GM21360 (cell line): ENCODE results near the gene MRAP2.

Experiments used
- ATAC-seq: cut with Tn5 transposase; IDR thresholded peaks from one replicate; pipeline ENCODE4 v1.9.1; 2021; ENCODE audit warnings: mild to moderate bottlenecking, moderate library complexity; ENCODE audit not compliant: unreplicated experiment

MRAP2 gene

GRCh38 chr6:84033523-84034451 is at the start of gene MRAP2:
MRAP2 (plus strand) TSS chr6:84033772; CDS start chr6:84055319, 21,547 bp downstream.
- peak; percentile 59 for ATAC-seq

GRCh38 chr6:83984411-83984810 is 49.2 kb upstream of the MRAP2 start:
- no peak for ATAC-seq

DNA sequence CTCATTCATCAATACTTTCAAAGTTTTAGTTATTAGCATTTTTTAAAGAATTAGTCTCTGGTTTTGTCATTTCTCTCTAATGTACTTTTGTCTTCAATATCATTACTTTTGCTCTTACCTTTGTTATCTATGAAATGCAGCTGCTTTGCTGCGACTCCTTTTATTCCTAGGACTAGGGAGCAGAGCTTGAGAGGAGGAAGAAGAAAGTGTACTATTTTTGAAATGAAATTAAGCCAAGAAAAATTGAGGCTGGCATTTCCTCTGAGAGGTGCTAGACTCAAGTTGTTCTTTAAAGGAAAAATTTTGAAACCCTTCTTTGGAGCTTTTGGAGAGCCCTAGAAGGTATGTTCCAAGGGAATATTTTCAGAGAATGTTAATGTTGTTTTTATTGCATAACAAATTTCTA is 48.3 kb upstream of the MRAP2 start:
- no peak for ATAC-seq

GRCh38 chr6:83985715-83986114 is 47.9 kb upstream of the MRAP2 start:
- no peak for ATAC-seq

DNA sequence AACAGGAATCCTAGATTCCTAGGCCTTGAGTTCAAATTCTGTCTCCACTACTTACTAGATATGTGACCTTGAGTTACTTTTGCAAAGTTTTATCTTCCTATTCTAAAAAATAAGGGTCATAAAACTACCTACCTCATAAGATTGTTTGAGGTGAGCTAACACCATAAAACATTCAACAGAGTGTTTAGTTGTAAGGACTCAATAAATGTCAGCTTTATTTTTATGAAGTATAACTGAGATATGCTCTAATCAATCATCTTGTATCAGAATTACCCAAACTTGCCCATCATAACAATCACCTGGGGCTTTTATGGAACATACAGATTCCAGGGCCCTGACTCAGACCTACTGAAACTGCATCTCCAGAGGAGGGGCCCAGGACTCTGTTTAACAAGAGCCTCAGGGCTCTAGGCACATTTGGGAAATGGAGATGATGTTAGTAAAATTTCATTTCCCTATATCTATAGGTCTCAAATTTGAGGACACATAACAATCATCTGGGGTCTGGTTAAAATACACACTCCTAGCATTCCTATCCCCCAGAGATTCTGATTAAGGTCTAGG is 35.5 kb upstream of the MRAP2 start:
- ATAC-seq, result no peak

- ATAC-seq, result no peak
Measured at GRCh38 chr6:84001119-84001518, 32.5 kb upstream of the MRAP2 start.

- ATAC-seq, result no peak
Measured at GRCh38 chr6:84002226-84002625, 31.3 kb upstream of the MRAP2 start.

GRCh38 chr6:84003131-84003530 is 30.4 kb upstream of the MRAP2 start:
- ATAC-seq, result no peak

DNA sequence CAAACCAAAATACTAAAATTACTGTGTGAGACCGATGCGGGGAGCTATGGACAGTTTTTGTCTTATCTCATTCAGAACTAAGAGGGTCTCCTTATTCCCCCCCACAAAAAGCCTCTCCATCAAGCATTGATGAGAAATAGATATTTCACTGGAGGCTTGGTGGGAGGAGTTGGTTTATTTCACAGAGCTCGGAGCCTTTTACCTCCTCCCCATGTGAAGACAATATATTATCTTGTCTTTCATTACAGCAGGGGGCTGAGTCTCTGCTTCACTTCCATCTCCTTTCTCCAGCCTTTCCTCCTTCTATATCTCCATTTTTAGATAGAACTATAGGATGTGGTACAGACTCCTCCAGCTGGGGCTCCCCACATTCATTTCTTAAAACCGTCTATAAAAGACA is 29.9 kb upstream of the MRAP2 start:
- no peak for ATAC-seq

- ATAC-seq, result no peak
Measured at GRCh38 chr6:84007871-84008270, 25.7 kb upstream of the MRAP2 start.

DNA sequence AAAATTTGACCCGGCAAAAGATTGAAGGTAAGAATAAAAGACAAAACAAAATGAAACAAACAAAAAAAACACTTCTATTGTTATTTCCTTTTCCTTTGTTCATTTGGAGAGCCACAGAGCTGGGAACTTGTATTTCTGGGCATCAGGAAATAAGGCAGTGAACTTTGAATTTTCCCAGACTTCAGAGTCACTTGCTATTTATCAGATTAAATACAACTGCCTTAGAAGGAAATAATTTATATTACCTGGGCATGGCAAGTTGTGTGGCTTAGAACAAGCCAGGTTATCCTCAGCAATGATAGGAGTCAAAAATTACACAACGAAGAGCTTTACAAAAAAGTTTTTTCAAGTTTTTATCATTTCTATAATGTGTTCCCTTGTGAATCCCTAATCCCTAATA is 20.2 kb upstream of the MRAP2 start:
- no peak for ATAC-seq

GRCh38 chr6:84013931-84014330 is 19.6 kb upstream of the MRAP2 start:
- no peak for ATAC-seq

DNA sequence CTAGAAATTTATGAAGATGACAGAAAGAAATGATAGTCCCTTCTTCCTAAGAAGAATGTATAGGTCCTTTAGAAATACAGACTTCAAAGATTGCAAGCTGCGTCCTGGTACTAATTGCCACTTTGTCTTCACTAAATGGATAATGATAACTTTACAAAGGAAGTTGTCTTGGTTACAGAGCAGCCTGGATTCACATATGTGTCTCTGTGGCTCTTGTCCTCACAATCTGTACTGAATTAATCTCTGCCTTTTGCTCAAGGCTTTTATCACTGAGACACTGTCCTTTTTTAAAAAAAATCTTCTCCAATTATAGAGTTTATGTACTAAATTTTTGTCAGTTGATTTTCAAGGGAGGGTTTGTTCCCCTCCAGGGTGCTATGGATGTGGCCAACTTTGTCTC is 17.5 kb upstream of the MRAP2 start:
- no peak for ATAC-seq

GRCh38 chr6:84017709-84018452 is 15.7 kb upstream of the MRAP2 start:
- ATAC-seq, result peak; percentile 54

GRCh38 chr6:84018453-84019061 is 15.0 kb upstream of the MRAP2 start:
- ATAC-seq, result no peak

GRCh38 chr6:84019141-84019841 is 14.3 kb upstream of the MRAP2 start:
- no peak for ATAC-seq

GRCh38 chr6:84019842-84020211 is 13.7 kb upstream of the MRAP2 start:
- no peak for ATAC-seq

DNA sequence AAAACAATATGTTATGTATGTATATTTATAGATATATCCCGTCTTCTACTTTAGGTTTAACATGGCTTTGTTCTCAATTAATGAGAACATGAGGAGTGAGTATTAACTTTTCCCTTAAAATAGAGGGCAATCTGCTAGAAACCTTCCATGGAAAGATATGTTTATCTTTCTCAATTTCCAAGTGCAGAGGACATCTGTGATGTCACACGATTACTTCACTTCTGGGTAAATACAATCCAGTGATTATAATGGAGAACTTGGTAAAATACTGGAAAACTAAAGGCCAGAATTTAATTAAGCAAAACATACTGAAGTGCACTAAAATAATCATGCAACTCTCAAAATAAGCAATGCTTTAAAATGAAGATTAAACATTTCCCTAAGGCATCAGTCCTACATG is 11.9 kb upstream of the MRAP2 start:
- no peak for ATAC-seq

DNA sequence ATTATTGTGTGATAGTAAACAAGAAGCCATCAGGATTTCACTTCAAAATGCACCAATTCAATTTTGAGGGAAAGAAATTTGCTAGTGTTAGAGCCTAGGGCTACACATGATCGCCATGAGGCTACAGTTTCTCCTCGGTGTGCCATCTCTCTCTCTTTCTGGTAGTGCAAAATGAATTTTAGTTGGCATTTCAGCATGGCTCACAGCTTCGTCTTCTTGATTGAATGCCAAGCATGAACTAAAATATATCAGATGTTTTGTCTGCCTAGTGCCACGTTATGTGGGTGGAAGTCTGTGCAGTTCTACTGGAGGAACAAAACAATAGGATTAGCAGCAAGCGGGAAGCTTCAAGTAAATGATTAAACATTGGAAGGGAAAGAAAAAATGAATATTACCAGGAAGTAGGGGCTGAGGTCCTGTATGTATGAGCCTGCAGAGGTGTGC is 6.8 kb upstream of the MRAP2 start:
- ATAC-seq, result no peak

DNA sequence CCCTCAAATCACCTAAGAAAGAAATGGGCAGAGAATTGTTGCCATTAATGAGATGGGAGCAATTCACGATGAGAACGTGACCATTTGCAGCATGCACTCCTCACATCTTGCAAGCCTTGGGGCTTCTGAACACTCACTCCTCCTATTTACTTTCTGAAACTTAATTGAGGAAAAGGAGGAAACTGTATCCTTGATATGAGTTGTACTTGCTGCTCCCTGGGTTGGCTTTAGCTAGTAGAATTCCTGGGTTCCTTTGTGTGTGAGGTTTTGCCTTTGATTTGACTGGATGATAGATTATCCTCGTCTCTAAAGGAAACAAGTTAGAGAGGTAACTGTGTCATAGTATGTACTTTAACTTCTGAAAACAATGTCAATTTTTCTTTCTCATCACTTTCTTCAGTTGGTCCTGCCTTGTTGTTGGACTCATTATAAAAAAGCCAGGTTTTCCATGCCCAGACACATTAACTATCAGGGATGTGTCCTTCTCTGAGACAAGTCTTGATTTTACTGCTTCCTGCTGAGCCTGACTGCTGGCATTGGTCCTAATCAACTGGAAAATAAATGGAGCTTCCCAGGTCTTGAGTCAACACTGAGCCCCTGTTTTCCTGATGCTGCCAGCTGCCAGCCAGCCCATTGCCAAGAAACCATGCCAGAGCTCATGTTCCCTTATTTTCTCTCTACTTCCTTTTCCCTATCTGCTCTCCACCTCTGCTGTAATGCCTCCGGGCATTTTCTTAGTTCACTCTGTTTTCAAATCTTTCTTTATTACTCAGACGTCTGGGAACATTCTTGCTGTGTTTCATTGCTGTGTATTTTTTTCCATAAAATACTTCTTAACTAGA is 6.0 kb upstream of the MRAP2 start:
- ATAC-seq, result no peak
